ENCODE results near the gene ZCCHC3.
"Not testable (repeated sequence)": the region's sequence is repeated elsewhere in the genome, so short reads cannot be mapped to it uniquely, and the experiment has no call there.

ZCCHC3 gene

DNA sequence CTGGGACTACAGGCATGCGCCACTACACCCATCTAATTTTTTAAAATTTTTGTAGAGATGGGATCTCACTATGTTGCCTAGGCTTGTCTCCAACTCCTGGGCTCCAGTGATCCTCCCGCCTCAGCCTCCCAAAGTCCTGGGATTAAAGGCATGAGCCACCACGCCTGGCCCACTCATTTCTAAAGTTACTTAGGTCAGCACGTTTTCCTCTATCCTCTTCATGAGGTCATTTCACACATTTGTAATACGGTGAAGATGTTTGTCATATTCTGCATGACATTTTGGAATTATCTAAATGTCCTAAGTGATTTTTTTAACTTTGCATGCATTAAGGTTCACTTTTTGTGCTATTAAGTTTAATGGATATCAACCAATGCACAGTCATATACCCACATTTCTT lies 16.0 kb downstream of the ZCCHC3 start:
- DNase-seq (ENCODE audit: low spot score), result no peak

DNA sequence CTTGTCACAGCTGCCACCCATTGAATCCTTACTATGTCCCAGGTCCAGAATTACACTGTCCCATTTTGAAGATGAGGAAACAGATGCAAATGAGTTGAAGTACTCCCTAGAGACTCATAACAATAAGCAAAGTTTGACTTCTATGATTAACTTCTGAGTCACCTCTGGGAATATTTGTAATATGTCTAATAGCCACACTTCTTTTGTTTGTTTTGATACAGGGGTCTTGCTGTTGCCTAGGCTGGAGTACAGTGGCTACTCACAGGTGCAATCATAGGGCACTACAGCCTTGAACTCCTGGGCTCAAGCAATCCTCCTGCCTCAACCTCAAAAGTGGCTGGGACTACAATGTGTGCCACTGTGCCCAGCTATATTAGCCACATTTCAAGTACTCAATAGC lies 16.6 kb downstream of the ZCCHC3 start:
- peak; percentile 42 for DNase-seq (ENCODE audit: low spot score)

DNA sequence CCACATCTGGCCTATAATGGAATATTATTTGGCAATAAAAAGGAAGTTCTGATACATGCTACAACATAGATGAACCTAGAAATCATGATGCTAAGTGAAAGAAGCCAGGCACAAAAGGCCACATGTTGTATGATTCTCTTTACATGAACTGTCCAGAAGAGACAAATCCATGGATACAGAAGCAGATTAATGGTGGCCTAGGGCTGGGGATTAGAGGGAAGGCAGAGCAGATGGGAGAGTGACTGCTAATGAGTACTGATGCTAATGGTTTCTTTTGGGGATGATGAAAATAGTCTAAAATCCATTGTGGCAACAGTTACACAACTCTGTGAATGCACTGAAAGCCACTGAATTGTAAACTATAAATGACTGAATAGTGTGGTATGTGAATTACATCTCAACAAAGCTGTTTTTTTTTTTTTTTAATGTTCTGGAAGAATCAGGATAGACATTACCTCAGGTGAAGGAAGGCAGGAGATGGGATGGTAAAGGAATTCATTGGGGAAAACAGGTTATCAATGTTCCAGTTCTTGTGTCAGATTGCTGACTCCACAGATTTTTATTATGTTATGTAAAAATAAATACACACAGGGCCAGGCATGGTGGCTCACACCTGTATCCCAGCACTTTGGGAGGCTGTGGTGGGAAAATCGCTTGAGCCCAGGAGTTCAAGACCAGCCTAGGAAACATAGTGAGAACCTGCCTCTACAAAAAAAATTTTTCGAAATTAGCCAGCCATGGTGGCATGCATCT lies 19.1 kb downstream of the ZCCHC3 start:
- DNase-seq (ENCODE audit: low spot score), result peak; percentile 38

DNA sequence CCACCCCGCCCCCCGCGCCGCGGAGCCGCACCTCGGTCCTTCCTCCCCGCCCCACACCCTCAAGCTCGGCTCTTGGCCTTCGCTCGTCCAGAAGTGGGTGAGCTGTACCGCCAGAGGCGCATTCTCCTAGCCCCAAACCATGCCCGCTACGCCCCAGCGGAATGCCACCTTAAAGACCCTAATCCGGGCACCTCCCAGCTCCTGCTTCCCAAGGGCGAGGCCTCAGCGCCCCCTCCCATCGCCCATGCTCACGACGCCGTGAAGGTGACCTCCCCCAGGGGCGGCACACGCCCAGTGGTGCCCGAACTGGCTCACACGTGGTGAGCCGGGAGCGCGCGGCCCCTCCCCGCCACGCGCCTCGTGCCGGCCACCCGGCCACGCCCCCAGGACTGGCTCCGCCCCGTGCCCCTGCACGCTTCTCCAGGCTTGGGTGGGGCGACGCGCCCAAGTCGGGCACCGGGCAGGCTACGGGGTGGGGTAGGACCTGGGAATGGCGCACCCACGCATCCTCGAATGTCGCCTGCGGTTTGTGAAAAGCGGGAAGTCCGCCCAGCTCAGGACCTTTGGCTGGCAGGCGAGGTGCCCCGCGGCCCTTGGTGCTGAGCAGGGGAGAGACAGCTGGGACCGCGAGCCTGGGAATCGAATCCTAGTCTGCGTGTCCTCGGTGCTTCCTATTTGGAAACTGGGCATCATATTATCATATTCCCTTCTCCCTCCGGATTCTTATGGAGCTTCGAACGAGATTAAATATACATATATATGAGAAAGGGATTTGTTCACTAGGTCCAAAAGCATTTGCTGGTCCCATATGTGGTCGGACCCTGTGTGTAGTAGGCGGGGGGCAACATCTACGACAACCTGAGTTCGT lies 27.0 kb downstream of the ZCCHC3 start:
- peak; percentile 93 for DNase-seq (ENCODE audit: low spot score)

DNA sequence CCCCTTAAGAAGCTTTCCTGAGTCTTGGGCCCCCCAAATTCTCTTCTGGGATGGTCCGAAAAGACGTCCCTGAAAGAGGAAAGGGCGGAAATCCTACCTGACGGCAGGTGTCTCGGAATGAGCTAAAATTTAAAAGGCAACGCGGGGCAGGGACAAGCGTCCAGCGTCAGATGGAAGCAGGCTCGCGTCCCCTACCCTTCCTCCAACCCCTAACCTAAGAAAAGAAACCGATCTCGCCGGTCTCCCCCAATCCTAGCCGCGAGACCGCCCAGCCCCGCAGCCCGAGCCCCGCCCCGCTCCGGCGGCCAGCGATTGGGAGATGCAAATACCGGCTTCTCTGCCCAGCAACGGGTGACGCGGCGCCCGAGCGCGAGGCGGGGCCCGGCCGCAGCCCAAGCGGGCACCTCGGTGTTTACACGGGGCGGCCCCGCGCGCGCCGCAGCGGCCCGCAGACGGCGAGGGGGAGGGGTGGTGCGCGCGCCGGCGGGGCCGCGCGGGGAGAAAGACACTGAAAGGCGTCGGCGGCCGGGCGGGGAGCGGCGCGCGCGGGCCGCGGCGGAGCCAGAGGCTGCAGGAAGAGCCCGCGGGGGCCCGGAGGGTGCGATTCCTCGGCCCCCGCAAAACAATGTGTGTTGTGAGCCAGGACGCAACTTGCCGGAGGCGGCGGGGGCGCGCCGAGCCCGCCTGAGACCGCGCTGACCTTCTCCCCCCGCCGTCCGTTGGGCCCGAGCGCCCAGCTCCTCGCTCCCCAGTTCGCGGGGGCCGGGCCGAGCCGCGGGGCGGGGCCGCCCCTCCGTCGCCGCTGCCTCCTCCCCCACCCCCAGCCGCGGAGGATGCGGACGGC lies 27.9 kb downstream of the ZCCHC3 start, which contains the start of gene SOX12:
Gene SOX12, plus strand, starts transcription at position 508 of the 844 bp plus-strand sequence. CDS start 373 bp downstream, outside the sequence.
- DNase-seq (ENCODE audit: low spot score), result peak; percentile 96

DNA sequence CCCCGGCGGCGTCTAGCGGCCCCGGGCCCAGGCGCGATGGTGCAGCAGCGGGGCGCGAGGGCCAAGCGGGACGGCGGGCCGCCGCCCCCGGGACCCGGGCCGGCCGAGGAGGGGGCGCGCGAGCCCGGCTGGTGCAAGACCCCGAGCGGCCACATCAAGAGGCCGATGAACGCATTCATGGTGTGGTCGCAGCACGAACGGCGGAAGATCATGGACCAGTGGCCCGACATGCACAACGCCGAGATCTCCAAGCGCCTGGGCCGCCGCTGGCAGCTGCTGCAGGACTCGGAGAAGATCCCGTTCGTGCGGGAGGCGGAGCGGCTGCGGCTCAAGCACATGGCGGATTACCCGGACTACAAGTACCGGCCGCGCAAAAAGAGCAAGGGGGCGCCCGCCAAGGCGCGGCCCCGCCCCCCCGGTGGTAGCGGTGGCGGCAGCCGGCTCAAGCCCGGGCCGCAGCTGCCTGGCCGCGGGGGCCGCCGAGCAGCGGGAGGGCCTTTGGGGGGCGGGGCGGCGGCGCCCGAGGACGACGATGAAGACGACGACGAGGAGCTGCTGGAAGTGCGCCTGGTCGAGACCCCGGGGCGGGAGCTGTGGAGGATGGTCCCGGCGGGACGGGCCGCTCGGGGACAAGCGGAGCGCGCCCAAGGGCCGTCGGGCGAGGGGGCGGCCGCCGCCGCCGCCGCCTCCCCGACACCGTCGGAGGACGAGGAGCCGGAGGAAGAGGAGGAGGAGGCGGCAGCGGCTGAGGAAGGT lies 28.7 kb downstream of the ZCCHC3 start:
- peak; percentile 57 for DNase-seq (ENCODE audit: low spot score)

DNA sequence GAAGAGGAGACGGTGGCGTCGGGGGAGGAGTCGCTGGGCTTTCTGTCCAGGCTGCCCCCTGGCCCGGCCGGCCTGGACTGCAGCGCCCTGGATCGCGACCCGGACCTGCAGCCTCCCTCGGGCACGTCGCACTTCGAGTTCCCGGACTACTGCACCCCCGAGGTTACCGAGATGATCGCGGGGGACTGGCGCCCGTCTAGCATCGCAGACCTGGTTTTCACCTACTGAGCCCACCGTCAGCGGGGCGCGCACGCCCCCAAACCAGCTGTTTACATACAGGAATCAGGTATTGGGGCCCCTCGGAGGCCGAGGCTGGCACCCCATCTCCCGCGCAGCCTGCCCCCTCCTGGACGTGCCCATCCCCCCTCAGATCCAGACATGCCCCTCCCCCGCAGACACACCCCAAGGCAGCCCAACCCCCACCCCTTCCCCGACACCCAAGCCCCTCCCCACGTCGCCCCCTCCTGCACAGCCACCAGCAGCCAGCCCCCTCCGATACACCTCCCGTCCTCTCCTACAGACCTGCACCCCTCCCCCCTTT lies 29.3 kb downstream of the ZCCHC3 start:
- DNase-seq (ENCODE audit: low spot score), result peak; percentile 23

DNA sequence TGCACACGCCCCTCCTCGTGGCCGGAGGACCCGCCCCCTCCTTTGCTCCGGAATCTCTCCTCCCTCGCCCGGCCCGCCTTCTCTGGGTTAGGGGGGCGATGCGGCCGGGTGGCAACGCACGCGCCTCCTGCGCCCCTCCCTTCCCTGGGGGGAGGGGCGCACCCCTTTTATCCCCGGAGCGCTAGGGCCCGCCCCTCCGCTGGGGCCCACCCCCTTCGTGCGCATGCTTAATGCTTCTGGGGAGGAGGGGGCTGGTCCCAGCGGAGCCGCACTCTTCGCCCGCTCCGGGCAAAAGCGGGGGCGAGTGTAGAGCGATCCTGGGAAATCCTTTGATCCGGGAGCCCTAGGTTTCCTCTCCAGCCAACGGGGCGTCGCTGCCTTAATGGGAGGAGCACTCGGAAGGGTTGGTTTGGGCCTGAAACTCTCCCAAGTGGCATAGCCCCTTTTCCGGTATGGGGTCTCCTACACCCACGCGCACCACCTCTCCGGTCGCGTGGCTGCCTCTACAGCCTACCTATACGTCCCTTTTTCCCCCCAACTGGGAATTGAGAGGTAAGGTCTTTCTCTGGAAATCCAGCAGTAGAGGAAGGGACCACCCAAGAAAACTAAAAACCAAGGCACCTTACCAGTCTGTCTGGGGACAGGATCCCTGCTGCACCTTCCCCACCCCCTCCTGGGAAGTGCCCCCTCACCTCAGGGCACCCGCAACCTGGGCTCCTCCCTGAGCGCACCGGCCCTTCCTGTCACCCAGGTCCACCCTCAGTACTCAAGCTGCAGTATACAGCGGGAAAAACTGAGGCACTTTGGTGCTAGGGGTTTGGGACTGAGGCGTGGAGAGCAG lies 30.0 kb downstream of the ZCCHC3 start:
- DNase-seq (ENCODE audit: low spot score), result peak; percentile 95

DNA sequence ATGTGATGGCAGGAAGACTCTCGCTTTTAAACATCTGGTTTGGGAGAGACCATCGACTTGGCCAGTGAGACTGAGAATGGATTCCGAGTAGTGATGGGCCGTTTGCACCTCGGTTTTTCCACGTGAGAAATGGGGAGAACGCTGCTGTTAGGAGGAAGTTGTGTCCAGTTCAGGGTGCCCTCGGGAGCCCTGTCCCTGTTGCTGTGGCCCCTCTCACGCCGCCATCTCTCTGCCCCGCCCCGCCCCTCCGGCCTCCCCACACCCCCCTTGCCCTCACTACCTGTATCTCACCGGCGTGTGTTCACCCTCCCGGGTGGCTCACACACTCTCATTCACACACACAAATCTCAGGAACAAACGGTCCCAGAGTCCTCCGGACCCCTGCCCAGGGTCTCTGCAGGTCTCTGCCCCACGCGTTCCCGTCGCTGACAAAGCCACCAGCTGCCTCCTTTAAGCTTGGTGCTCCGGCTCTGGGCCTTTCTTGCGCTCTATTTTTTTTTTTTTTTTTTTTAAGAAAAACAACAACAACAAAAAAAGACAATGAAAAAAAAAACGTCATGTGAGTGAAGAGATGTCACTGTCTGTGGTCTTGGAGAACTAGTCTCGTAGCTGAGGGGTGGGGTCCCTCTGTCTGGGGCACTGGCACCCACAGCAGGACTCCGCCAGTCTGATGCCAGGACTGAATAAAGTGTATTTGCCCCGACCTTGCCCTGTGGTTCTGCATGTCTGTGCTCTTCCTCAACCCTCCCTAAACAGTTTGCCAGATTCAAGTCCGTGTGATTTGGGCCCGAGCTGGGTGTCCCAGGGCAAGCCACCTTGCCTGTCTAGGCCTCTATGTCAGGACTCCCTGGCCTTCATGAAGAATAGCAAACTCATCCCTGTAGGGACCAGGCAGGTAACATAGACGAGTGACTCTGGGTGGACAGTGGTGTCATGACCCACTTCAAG lies 30.9 kb downstream of the ZCCHC3 start:
- DNase-seq (ENCODE audit: low spot score), result no peak

DNA sequence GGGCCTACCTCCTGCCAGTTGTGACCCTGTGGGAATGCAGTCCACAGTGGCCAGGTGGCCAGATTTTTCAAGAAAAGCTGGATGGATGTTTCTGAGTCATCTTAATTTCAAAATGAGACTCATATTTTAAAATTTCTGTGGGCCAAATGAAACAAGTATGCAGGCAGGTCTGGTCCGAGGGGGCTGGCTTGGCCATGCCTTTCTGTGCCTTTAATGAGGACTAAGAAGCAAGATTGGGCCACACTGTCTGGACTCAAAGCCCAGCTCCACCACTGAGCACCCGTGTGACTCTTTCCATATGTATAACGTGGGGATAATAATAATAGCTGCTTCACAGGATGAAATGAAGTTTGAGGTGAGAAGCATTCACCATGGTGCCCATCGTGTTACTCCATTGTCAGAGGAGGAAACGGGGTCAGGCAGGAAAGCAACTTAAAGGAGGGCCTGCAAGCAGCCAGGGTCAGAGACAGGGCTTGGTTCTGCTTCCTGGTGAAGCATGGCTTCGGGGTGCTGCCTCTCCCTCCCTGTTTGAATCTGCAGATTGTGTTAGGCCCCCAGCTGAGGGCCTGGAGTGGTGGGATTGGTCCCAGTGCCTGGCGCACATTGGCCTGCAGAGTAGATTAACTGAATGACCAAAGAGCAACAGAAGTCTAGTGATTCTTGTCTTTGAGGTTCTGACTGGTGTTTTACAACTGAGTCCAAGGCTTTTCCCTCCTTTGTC lies 31.8 kb downstream of the ZCCHC3 start:
- no peak for DNase-seq (ENCODE audit: low spot score)

DNA sequence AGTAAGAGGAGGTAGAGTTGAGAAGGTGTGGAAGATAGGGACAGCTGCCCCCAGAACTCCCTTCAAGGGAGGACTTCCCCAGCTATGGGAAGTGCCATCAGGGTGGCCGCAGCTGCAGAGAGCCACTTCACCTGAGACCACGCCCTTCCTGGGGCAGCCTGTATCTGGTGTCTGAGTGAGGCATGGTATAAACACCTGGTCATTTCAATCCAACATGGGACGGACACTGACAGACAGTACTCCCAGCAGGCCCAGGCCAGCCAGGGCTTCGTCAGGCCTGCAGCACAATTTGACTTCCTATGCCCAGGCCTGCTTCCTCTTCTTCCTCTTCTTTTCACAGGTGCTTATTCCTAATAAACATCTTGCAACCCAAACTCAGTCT lies 32.5 kb downstream of the ZCCHC3 start:
- no peak for DNase-seq (ENCODE audit: low spot score)

DNA sequence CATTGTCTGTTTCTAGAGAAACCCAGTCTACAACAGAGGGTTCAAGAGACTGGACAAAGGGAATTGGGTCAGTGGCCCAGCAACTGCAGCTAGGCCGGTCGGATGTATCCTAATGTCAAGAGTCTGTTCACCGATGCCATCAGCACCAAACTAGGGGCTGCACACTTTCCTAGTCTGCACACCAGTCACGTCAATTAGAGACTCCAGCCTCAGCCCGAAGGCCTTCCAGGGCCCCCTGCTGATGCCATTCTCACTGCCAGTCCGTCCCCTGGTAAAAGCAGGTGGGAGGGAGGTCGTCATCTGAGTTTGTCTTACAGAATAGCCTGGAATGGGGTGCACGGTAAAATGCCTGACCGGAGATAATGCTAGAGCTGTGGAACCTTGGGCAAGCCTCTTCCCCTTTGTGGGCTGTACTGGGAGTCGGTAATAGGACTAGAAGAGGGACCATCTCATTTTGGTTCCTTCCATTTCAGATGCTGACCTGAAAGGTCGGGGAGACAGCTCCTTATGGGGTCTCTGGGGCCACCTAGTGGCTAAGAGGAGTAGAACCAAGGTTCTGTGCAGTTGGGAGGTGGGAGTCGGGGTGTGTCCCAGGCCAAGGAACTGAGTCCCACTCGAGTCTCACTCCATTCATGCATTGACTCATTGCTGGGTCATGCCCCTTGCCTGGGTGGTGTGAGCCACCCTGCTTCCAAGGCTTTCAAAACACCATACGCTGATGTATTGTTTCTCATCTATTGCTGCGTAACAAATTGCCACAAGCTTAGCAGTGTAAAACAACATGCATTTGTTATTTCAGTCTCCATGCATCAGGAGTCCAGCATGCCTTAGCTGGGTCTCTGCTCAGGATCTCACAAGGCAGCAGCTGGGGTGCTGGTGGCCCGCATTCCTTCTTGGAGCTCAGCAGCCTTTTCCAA lies 33.1 kb downstream of the ZCCHC3 start:
- peak; percentile 77 for DNase-seq (ENCODE audit: low spot score)

DNA sequence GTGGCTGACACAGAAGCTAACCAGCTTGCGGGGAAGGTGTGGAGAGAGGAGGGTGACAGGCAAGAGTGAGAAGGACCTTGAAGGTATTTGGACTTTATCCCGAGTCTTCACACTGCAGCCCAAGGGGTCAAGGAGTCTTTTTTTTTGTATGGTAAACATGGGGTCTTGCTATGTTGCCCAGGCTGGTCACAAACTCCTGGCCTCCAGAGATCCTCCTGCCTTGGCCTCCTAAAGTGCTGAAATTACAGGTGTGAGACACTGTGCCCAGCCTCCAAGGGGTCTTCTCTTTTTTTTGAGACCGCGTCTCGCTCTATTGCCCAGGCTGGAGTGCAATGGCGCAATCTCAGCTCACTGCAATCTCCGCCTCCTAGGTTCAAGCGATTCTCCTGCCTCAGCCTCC lies 37.2 kb downstream of the ZCCHC3 start:
- DNase-seq (ENCODE audit: low spot score), result no peak

DNA sequence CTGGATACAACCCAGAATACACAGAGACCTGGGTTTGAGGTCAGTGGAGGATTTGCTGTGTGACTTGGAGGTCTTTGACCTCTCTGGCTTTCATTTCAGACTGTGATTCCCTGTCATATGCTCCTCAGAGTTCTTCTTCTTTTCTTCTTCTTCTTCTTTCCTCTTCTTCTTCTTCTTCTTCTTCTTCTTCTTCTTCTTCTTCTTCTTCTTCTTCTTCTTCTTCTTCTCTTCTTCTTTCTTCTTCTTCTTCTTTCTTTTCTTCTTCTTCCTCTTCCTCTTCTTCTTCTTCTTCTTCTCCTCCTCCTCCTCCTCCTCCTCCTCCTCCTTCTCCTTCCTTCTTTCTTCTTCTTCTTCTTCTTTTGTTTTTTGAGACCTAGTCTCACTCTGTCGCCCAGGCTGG lies 38.7 kb downstream of the ZCCHC3 start:
- not testable (repeated sequence) for DNase-seq (ENCODE audit: low spot score)

DNA sequence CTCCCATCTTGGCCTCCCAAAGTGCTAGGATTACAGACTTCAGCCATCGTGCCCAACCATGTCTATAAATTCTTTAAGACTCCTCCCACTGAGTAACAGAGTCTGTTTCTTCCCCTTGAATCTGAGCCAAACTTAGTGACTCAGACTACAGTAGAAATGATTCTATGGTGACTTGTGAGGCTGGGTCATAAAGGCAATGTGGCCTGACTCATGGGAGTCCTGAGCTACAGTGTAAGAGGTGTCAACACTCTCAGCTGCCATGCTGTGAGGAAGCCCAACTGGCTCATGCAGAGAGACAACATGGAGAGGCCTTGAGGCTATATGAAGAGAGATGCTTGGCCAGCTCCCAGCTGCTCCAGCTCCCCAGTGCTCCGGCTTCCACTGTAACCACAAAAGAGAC lies 44.3 kb downstream of the ZCCHC3 start:
- peak; percentile 61 for DNase-seq (ENCODE audit: low spot score)

DNA sequence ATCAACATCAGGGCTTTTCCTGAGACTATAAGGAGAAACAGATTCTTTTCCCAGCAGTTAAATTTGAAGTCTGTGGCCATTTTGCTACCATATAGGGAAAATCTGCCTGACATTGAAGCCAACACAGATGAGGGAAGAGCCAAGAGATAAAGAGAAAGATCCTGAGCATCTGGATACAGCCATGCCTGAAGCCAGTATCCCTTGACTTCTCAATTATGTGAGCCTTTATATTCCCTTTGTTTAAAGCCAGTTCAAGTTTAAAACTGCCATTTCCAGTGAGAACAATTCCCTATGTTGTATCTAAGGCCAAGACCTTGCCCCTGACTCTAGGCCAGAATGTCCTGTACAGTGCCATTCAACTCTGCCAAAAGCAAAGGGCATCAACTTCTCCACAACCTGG lies 45.7 kb downstream of the ZCCHC3 start:
- no peak for DNase-seq (ENCODE audit: low spot score)

DNA sequence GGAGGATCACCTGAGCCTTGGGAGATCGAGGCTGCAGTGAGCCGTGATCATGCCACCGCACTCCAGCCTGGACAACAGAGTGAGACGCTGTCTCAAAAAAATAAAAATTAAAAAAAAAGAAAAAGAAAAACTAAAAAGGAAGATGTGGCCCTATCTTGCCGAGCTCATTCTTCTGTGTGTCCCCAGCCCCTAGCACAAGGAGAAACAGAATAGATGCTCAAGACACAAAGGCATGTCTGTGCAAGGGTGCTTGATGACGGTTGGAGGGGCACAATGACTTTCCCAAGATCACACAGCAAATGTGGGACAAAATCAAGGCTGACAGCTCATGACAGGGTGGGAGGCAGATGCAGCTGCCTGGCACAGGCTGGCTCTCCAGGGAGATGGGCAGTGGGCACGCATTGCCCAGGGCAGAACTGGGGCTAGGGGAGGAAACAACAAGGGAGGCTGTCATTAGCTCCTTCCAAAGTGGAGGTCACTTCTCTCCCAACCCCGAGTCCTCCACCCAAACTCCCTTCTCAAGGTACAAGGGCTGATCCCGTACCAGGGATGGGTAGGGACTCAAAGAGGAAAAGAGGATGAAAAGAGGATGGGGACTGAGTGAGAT lies 48.8 kb downstream of the ZCCHC3 start:
- DNase-seq (ENCODE audit: low spot score), result no peak

All from AG08396 (cell line).